Psoas muscle (tissue), 8 donors: ENCODE data around the gene SLC35F4. TPM values are rescaled to one million over a fixed set of nuclear protein-coding genes. Genes with fewer than 3 reads are reported as not detected.
"Not testable (repeated sequence)": the region's sequence is repeated elsewhere in the genome, so short reads cannot be mapped to it uniquely, and the experiment has no call there.

Source experiments
- ATAC-seq, 4 donors: fragments of 200-7000 bp; cut with Tn5 transposase; one replicate each; pipeline ENCODE4 v1.9.1; 2020; ENCODE audit warnings: moderate library complexity in 3 of 4, mild to moderate bottlenecking in 2 of 4
- DNase-seq, 2 donors: peaks; one replicate each; pipeline ENCODE4 v3.0.0-alpha.2; 2020
- H3K27ac ChIP-seq: fragments of 200-600 bp; one replicate; pipeline ENCODE4 v1.8.0; 2022
- H3K27me3 ChIP-seq, 3 donors: fragments of 200-600 bp in 1 of 3; one replicate each; pipeline versions ENCODE4 v1.6.1 to v1.8.0; 2013 to 2022; ENCODE audit warnings: low read length in 2 of 3, mild to moderate bottlenecking in 2 of 3, moderate library complexity in 1 of 3; ENCODE audit not compliant: insufficient read depth in 3 of 3
- H3K36me3 ChIP-seq, 2 donors: fragments of 200-600 bp in 1 of 2; one replicate each; pipeline versions ENCODE4 v1.6.1 to v1.8.0; 2013 to 2022; ENCODE audit warnings: low read depth in 1 of 2, mild to moderate bottlenecking in 1 of 2, moderate library complexity in 1 of 2; ENCODE audit not compliant: insufficient read depth in 1 of 2
- H3K4me1 ChIP-seq: fragments of 200-600 bp; one replicate; pipeline ENCODE4 v1.8.0; 2022
- H3K4me3 ChIP-seq: fragments of 200-600 bp; one replicate; pipeline ENCODE4 v1.8.0; 2022; ENCODE audit warnings: mild to moderate bottlenecking
- H3K9me3 ChIP-seq: fragments of 200-600 bp; one replicate; pipeline ENCODE4 v1.8.0; 2022
- WGBS, 3 donors: extraction: QIAGEN DNeasy Blood & Tissue Kit; methylation state at CpG; one replicate each; pipeline versions ENCODE4 v1.1.6 to v1.1.7; 2013; 5-methylcytosine and 5-hydroxymethylcytosine counted together
- intact Hi-C, 2 donors: fragments of 100-400 bp; cut with DNase I; formaldehyde crosslinking; loops; one replicate each; pipeline versions ENCODE4 v1.11.0 to v1.14.2; 2022
- polyA plus RNA-seq, 3 donors: library from polyadenylated mRNA; stranded (reverse); fragments of 200-250 nt; gene quantifications; one replicate each; pipeline ENCODE4 v1.2.3, GENCODE V29; 2013
- total RNA-seq, 4 donors: library from RNA; stranded (reverse); fragmentation: NEBNext Ultra II Directional in 2 of 4; extraction: Animal tissue kit (Norgen Biotek cat#: 25700) in 2 of 4; gene quantifications; one replicate each; pipeline versions ENCODE4 v1.2.1 to v1.2.4, GENCODE V29; 2021 to 2023
- TF ChIP-seq, protein P1 (sequence below): fragments of 200-600 bp; IDR thresholded peaks from one replicate; pipeline ENCODE4 v1.8.0; 2022; ENCODE audit warnings: antibody characterized with exemption
- donor health status: healthy with polysubstance abuse.
- donor health status: DM: no; HTN: no; CAD: no; lungs with moderate emphysema.
- donor health status: Bipolar disorder and iron deficiency.
- donor health status: healthy.
- donor health status: DM: yes; HTN: yes; CAD: no.
- donor health status: DM: no; HTN: no; CAD: no.
- donor health status: DM: no; HTN: no; CAD: no.
- donor health status: DM: yes; HTN: yes; CAD: no.

Gene SLC35F4
- total and polyA plus RNA-seq, 7 donors: not detected

DNA sequence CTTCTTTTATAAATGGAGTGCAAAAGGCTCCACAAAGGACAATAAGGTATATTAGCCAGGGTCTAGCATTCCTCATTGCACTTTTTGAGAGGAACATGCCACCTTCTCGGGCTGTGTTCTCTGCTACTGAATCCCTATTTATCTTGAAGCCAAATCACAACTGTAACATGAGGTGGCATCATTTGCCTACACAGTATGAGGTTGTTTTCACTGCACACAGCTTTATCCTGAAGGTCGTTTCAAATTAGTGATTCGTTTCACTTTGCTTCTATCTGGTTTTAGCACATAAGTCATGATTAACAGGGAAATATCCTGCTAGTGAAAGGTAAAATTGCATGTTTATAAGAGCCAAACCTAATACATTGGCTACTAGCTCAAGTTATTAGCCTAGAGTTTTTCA is 153.8 kb downstream of the SLC35F4 start:
- DNase-seq (no peak), ATAC-seq (no peak)
- Histone ChIP-seq H3K4me1 (no peaks in the 10 kb centered on the region), H3K27me3 (no peaks in the 10 kb centered on the region), H3K27ac (no peak overlapping the region), H3K9me3 (no peaks in the 10 kb centered on the region), H3K4me3 (no peak overlapping the region), H3K36me3 (no peaks in the 10 kb centered on the region)
- WGBS, 3 donors: 28 to 38% (median 34%) methylated on average over 3 of the region's 3 CpGs
- intact Hi-C loops: no loop called here
- TF ChIP-seq, protein P1, sequence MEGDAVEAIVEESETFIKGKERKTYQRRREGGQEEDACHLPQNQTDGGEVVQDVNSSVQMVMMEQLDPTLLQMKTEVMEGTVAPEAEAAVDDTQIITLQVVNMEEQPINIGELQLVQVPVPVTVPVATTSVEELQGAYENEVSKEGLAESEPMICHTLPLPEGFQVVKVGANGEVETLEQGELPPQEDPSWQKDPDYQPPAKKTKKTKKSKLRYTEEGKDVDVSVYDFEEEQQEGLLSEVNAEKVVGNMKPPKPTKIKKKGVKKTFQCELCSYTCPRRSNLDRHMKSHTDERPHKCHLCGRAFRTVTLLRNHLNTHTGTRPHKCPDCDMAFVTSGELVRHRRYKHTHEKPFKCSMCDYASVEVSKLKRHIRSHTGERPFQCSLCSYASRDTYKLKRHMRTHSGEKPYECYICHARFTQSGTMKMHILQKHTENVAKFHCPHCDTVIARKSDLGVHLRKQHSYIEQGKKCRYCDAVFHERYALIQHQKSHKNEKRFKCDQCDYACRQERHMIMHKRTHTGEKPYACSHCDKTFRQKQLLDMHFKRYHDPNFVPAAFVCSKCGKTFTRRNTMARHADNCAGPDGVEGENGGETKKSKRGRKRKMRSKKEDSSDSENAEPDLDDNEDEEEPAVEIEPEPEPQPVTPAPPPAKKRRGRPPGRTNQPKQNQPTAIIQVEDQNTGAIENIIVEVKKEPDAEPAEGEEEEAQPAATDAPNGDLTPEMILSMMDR: no peak

DNA sequence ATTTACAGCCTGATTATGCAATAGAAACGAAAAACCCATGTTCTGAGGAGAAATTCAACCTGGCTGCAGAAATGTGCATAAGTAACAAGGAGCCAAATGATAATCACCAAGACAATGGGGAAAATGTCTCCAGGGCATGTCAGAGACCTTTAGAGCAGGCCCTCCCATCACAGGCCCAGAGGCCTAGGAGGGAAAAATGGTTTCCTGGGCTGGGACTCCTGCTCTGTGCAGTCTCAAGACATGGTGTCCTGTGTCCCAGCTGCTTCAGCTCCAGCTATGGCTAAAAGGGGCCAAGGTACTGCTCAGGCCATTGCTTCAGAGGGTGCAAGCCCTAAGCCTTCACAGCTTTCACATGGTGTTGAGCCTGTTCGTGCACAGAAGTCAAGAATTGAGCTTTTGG is 156.0 kb downstream of the SLC35F4 start:
- DNase-seq: no peak
- Histone ChIP-seq H3K27ac (no peak overlapping the region), H3K36me3 (no peaks in the 10 kb centered on the region), H3K9me3 (no peaks in the 10 kb centered on the region), H3K4me1 (no peaks in the 10 kb centered on the region), H3K4me3 (no peak overlapping the region), H3K27me3 (no peaks in the 10 kb centered on the region)
- ATAC-seq: no peak
- 35 to 54% (median 46%) methylated on average over 2 of the region's 2 CpGs for WGBS, 3 donors
- TF ChIP-seq, protein P1: no peak
- intact Hi-C loops: no loop called here

DNA sequence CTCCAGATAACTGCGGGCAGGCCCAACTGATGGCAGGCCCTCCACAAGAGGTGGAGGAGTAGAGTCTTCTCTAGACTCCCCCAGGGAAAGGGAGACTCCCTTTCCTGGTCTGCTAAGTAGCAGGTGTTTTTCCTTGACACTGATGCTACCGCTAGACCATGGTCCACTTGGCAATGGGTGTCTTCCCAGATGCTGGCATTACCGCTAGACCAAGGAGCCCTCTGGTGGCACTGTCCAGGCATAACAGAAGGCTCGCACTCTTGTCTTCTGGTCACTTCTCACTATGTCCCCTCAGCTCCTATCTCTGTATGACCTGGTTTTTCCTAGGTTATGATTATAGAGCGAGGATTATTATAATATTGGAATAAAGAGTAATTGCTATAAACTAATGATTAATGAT is 156.8 kb downstream of the SLC35F4 start:
- H3K9me3 ChIP-seq, H3K36me3 ChIP-seq, H3K27me3 ChIP-seq, DNase-seq, intact Hi-C loops, H3K27ac ChIP-seq, H3K4me1 ChIP-seq, H3K4me3 ChIP-seq, ATAC-seq: not testable (repeated sequence)
- WGBS, 3 donors: 87 to 88% (median 88%) methylated on average over 5 of the region's 5 CpGs

DNA sequence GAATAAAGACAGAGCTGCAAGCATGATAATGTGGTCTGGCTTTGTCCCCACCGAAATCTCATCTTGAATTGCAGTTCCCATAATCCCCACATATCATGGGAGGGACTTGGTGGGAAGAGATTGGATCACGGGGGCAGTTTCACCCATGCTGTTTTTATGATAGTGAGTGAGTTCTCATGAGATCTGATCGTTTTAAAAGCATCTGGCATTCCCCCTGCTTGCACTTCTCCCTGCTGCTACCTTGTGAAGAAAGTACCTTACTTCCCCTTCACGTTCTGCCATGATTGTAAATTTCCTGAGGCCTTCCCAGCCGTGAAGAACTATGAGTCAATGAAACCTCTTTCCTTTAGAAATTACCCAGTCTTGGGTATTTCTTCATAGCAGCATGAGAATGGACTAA is 158.7 kb downstream of the SLC35F4 start:
- Histone ChIP-seq H3K27ac (no peak overlapping the region), H3K4me1 (no peaks in the 10 kb centered on the region), H3K27me3 (no peaks in the 10 kb centered on the region), H3K9me3 (no peaks in the 10 kb centered on the region), H3K36me3 (no peaks in the 10 kb centered on the region), H3K4me3 (no peak overlapping the region)
- 48 to 57% (median 54%) methylated on average over 5 of the region's 5 CpGs for WGBS, 3 donors
- ATAC-seq (no peak), DNase-seq (no peak)
- intact Hi-C loops: no loop called here
- TF ChIP-seq, protein P1: no peak

DNA sequence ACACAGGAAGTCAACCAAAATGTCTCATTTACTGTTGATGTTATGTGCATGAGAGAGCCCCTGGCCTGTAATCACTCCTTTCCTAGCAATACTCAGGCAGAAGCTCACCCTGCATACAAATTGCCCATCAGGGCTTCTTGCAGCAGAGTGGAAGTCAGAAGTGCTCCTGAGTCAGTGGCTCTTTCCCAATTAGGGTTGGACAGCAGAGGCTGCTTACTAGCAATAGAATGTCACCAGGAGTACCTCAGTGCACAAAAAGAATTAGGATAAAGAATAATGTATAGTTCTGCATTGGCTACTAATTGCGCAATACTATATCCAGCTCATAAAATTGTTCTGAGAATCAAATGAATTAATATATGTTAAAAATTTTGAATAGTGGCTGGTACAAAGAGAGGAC is 161.1 kb downstream of the SLC35F4 start:
- Histone ChIP-seq H3K4me3 (no peak overlapping the region), H3K27ac (no peak overlapping the region), H3K27me3 (no peaks in the 10 kb centered on the region), H3K4me1 (no peaks in the 10 kb centered on the region), H3K9me3 (no peaks in the 10 kb centered on the region), H3K36me3 (no peaks in the 10 kb centered on the region)
- no peak for DNase-seq
- 99 to 100% (median 100%) methylated on average over 1 of the region's 1 CpG for WGBS, 3 donors
- ATAC-seq: no peak
- intact Hi-C loops: no loop called here
- TF ChIP-seq, protein P1: no peak
